ENCODE results near the gene CDH23.

CDH23 gene

GRCh38 chr10:71727105-71727737 lies 330.5 kb downstream of the CDH23 start:
- no peak for DNase-seq (ENCODE audit: low read depth)

GRCh38 chr10:71727738-71728737 lies 331.3 kb downstream of the CDH23 start:
- DNase-seq (ENCODE audit: low read depth): no peak

- DNase-seq (ENCODE audit: low read depth): no peak
Observed at GRCh38 chr10:71729161-71729636, 332.5 kb downstream of the CDH23 start.

GRCh38 chr10:71731791-71732190 lies 335.1 kb downstream of the CDH23 start:
- DNase-seq (ENCODE audit: low read depth): no peak

- DNase-seq (ENCODE audit: low read depth): no peak
Observed at GRCh38 chr10:71734797-71735196, 338.1 kb downstream of the CDH23 start.

- no peak for DNase-seq (ENCODE audit: low read depth)
Observed at GRCh38 chr10:71735709-71736569, 339.2 kb downstream of the CDH23 start.

GRCh38 chr10:71736570-71736952 lies 339.8 kb downstream of the CDH23 start:
- DNase-seq (ENCODE audit: low read depth): no peak

- DNase-seq (ENCODE audit: low read depth): no peak
Observed at GRCh38 chr10:71737001-71737833, 340.5 kb downstream of the CDH23 start.

- DNase-seq (ENCODE audit: low read depth): no peak
Observed at GRCh38 chr10:71737834-71738197, 341.1 kb downstream of the CDH23 start.

GRCh38 chr10:71739358-71739900 lies 342.7 kb downstream of the CDH23 start:
- no peak for DNase-seq (ENCODE audit: low read depth)

- no peak for DNase-seq (ENCODE audit: low read depth)
Observed at GRCh38 chr10:71740069-71740653, 343.4 kb downstream of the CDH23 start.

- DNase-seq (ENCODE audit: low read depth): no peak
Observed at GRCh38 chr10:71741029-71741428, 344.3 kb downstream of the CDH23 start.

- DNase-seq (ENCODE audit: low read depth): no peak
Observed at GRCh38 chr10:71741671-71742070, 345.0 kb downstream of the CDH23 start.

- no peak for DNase-seq (ENCODE audit: low read depth)
Observed at GRCh38 chr10:71742301-71743088, 345.8 kb downstream of the CDH23 start.

GRCh38 chr10:71743089-71743838 lies 346.5 kb downstream of the CDH23 start:
- DNase-seq (ENCODE audit: low read depth): no peak

GRCh38 chr10:71743866-71744265 lies 347.1 kb downstream of the CDH23 start:
- no peak for DNase-seq (ENCODE audit: low read depth)

GRCh38 chr10:71744897-71745663 lies 348.4 kb downstream of the CDH23 start:
- no peak for DNase-seq (ENCODE audit: low read depth)

GRCh38 chr10:71745664-71746250 lies 349.0 kb downstream of the CDH23 start:
- no peak for DNase-seq (ENCODE audit: low read depth)
